ENCODE results near the gene HFE.

Gene HFE

DNA sequence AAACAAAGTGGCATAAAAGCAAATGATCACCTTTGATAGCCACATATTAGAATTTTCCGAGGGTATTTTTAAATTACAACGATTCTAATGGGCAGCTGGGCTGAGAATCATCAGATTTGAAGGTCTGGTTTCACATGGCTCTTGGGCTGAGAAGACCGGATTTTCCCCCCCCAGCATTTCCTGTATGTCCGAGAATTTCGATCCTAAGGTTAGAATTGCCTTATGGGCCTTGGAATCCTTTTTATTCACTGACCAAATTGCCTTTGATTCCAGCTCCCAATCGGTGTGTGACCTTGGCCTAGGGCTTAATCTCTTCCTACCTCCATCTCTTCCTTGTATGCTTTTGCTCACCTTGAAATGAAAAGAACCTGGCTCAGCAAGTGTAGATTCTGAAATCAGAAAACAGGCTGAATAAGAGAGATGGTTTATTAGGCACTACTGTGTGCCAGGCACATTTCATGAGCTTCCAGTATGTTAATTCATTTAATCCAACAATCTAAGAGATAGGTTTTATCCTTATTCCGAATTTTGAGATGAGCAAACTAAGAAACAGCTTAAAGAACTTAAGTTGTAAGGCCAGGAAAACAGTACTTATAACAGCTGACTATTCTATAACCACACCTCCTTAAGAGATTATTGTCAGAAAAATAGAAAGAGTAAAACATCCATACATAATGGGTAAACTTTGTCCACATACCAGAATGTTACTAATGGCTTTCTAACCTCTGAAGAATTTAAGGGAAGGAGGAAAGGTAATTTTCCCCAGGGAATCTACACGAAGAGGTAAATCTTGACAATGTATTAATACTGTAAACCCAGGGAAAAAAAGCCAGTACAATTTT lies 39.4 kb downstream of the HFE start:
- DNase-seq (ENCODE audit: extremely low read depth, low read depth) = no peak
- peak overlapping the region; percentile 94 for H3K4me3 ChIP-seq (replicated peaks; ENCODE audit: low read depth, low read length)
- TF ChIP-seq CTCF (IDR thresholded peaks at IDR 0.05; ENCODE audit: low read depth, low read length, missing control alignments) = no peak

GRCh38 chr6:26128013-26128771 lies 41.0 kb downstream of the HFE start:
- no peak for DNase-seq (ENCODE audit: extremely low read depth, low read depth)
- no peak for TF ChIP-seq CTCF (IDR thresholded peaks at IDR 0.05; ENCODE audit: low read depth, low read length, missing control alignments)
- H3K4me3 ChIP-seq (replicated peaks; ENCODE audit: low read depth, low read length) = no peak overlapping the region; the same call in 1 of the 2 replicates

DNA sequence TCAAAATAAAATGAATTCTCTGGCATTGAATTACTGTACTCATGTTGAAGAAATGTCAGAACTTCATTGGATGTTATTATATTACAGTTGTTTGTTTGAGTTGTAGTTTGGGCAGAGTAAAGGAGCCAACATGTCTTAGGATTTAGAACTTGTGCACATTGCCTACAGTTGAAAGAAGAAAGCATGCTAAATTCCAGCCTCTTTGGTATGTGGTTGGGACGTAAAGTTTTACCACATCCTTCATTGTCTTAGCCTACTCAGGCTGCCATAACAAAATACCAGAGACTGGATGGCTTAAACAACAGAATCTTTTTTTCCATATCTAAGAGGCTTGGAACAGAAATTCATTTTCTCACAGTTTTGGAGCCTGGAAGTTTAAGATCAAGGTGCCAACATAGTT lies 42.4 kb downstream of the HFE start:
- TF ChIP-seq CTCF (IDR thresholded peaks at IDR 0.05; ENCODE audit: low read depth, low read length, missing control alignments) = no peak
- no peak overlapping the region for H3K4me3 ChIP-seq (replicated peaks; ENCODE audit: low read depth, low read length)
- DNase-seq (ENCODE audit: extremely low read depth, low read depth) = no peak

GRCh38 chr6:26130581-26131249 lies 43.5 kb downstream of the HFE start:
- DNase-seq (ENCODE audit: extremely low read depth, low read depth) = no peak
- H3K4me3 ChIP-seq (replicated peaks; ENCODE audit: low read depth, low read length) = no peak overlapping the region
- TF ChIP-seq CTCF (IDR thresholded peaks at IDR 0.05; ENCODE audit: low read depth, low read length, missing control alignments) = no peak

DNA sequence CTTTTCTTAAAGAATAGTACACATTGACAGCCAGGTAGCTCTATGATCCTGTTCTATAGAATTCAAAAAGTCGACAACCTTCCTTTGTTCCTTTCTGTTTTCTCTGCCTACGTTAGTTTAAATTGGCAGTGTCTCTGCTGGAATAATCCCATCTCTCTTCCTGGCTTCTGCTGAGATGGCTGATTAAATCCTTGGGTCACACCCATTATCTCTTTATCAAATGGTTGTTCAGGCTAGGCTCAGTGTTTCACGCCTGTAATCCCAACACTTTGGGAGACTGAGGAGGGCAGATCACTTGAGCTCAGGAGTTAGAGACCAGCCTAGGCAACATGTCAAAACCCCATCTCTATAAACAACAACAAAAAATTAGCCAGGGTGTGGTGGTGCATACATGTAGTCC lies 44.4 kb downstream of the HFE start:
- no peak for DNase-seq (ENCODE audit: extremely low read depth, low read depth)
- TF ChIP-seq CTCF (IDR thresholded peaks at IDR 0.05; ENCODE audit: low read depth, low read length, missing control alignments) = no peak
- H3K4me3 ChIP-seq (replicated peaks; ENCODE audit: low read depth, low read length) = no peak overlapping the region

GRCh38 chr6:26133730-26134129 lies 46.5 kb downstream of the HFE start:
- DNase-seq (ENCODE audit: extremely low read depth, low read depth) = no peak
- TF ChIP-seq CTCF (IDR thresholded peaks at IDR 0.05; ENCODE audit: low read depth, low read length, missing control alignments) = no peak
- no peak overlapping the region for H3K4me3 ChIP-seq (replicated peaks; ENCODE audit: low read depth, low read length)
